GM13977 (cell line): ENCODE data around the gene MEDAG.
"Not testable (repeated sequence)": the region's sequence is repeated elsewhere in the genome, so short reads cannot be mapped to it uniquely, and the experiment has no call there.

ENCODE experiments used
- DNase-seq: peaks from one replicate; pipeline ENCODE4 v3.0.0; 2012; ENCODE audit warnings: low spot score
- CTCF ChIP-seq: IDR thresholded peaks from 2 replicates; pipeline ENCODE4 v1.5.1; 2012; ENCODE audit warnings: mild to moderate bottlenecking, control low read depth; ENCODE audit not compliant: insufficient read depth; ENCODE audit errors: extremely low read depth, missing control alignments
- in situ Hi-C: fragments of 300-500 bp; cut with MboI; formaldehyde crosslinking; loops from one replicate; pipeline ENCODE4 v1.12.0; 2022; ENCODE audit warnings: low sequenced_read_pairs, low pct_unique_long_range_greater_than_20kb, mixed read lengths, inconsistent platforms; ENCODE audit not compliant: unreplicated experiment

The MEDAG gene

GRCh38 chr13:30925429-30925828 is 19.4 kb downstream of the MEDAG start:
- in situ Hi-C loops = no loop called here
- no peak for TF ChIP-seq CTCF
- no peak for DNase-seq

GRCh38 chr13:30926781-30927180 is 20.7 kb downstream of the MEDAG start:
- TF ChIP-seq CTCF = no peak
- in situ Hi-C loops = no loop called here
- DNase-seq = no peak

GRCh38 chr13:30927188-30927587 is 21.1 kb downstream of the MEDAG start:
- in situ Hi-C loops, DNase-seq: not testable (repeated sequence)

- DNase-seq = no peak
- no peak for TF ChIP-seq CTCF
- in situ Hi-C loops = no loop called here
Observed at GRCh38 chr13:30927595-30927994, 21.5 kb downstream of the MEDAG start.

GRCh38 chr13:30928978-30929377 is 22.9 kb downstream of the MEDAG start:
- in situ Hi-C loops = no loop called here
- DNase-seq = no peak
- no peak for TF ChIP-seq CTCF

- no peak for DNase-seq
Observed at GRCh38 chr13:30932481-30933353, 26.6 kb downstream of the MEDAG start, which contains the start of gene TEX26. Gene TEX26, plus strand, starts transcription at chr13:30932656. Its CDS starts 60 bp downstream, at chr13:30932716.

More at GRCh38 chr13:30932481-30933353, 26.6 kb downstream of the MEDAG start, which contains the start of gene TEX26:
- in situ Hi-C loops = no loop called here
- no peak for TF ChIP-seq CTCF
